Pulmonary artery endothelial cell (primary cell): ENCODE data around the gene LGI1. TPM values are rescaled to one million over a fixed set of nuclear protein-coding genes. Genes with fewer than 3 reads are reported as not detected.

Experiments used
- DNase-seq: peaks from one replicate; pipeline ENCODE4 v3.0.0-alpha.2; 2011; ENCODE audit warnings: low read depth, low spot score
- total RNA-seq: library from RNA; depleted of rRNA; stranded (reverse); fragments of >200 nt; gene quantifications from 2 replicates; pipeline ENCODE4 v1.2.3, GENCODE V29; 2014

The LGI1 gene
- total RNA-seq: not detected in 2 replicates

DNA sequence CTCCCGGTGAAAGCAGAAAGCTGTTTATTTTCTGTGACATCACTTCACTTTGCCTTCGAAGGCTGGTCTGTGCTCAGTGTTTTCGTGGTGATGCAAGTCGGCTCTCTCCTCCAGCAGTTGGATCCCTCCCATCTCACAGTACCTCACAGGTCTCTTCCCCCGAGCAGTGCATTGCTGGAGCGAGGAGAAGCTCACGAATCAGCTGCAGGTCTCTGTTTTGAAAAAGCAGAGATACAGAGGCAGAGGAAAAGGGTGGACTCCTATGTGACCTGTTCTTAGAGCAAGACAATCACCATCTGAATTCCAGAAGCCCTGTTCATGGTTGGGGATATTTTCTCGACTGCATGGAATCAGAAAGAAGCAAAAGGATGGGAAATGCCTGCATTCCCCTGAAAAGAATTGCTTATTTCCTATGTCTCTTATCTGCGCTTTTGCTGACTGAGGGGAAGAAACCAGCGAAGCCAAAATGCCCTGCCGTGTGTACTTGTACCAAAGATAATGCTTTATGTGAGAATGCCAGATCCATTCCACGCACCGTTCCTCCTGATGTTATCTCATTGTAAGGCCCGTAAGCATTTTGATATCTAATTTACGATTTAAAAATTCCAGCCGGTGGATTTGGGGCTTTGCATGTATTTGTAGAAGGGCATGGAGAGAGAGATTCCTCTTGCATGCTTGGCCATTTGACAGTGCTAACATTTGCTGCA, at the start of gene LGI1:
TSS of gene LGI1 (plus strand) at position 136 of the 707 bp plus-strand sequence. CDS start at position 345, 209 bp downstream.
- no peak for DNase-seq

- no peak for DNase-seq
Observed at GRCh38 chr10:93710333-93710909, 47.3 kb upstream of the LGI1 start.

- no peak for DNase-seq
Observed at GRCh38 chr10:93711891-93712290, 45.8 kb upstream of the LGI1 start.

- DNase-seq: no peak
Observed at GRCh38 chr10:93712593-93712992, 45.1 kb upstream of the LGI1 start.

DNA sequence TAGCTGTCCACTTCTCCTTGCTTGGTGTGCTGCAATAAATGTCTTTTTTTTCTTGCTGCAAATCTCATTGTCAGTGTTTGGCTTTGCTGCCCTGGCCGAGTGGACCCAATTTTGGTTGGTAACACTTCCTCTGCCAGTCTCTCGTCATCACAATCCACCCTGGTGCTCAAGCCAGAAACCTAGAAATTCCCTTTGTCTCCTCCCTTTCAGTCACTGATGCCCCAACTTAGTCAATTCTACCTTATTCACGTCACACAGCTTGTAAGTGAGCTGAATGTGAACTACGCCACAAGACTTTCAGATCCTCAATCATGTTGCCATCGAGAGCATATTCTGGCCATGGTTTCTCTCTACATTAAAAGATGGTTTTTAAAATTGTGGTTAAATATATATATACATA, 42.4 kb upstream of the LGI1 start:
- DNase-seq: no peak

DNA sequence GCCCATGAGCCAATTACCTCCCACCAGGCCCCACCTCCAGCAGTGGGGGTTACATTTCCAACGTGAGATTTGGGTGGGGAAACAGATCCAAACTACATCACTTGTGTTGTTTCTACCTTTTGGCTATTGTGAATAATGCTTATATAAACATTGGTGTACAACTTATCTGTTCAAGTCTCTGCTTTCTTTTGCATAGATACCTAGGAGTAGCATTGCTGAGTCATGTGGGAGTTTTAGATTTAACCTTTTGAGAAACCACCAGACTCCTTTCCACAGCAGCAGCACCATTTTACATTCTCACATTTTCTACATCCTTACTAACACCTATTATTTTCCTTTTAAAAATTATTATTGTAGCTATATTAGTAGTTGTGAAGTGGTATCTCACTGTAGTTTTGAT, 41.0 kb upstream of the LGI1 start:
- DNase-seq: no peak

DNA sequence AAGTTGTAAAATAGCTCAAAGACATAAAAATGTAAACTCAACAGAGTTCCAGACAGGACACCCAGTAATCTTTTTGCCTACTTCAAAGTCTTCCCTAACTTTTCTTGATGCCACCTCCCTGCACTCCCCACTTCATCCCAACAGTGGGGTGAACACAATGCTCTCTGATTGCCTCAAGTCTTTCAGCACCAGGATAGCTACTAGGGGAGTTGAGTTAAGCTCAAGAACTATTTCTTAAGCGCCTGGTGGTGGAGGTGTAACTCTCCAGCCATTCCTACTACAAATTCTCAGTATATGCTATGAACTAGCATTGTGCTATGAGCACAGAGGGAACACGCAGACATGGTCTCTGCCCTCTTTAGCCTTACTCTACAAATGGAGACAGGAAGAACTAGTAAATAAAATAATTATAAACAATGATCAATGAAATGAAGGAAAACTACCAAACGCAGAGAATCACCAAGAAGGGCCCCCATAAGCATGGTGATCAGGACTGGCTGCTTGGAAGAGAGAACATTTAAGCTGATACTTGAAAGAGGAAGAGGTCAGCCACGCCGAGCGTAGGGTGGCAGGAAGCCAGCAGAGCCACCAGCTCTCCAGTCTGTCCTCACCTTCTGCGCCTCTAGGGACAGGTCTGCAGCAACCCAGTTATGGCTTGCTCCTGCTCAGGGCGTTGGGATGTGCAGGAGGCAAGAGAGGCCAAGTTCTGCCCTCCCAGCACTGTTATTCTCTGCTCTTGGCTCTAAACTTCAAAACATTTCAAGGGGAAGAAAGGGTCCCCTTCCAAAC, 38.6 kb upstream of the LGI1 start:
- DNase-seq: no peak

GRCh38 chr10:93719901-93720300, 37.8 kb upstream of the LGI1 start:
- DNase-seq: no peak

GRCh38 chr10:93722550-93722949, 35.2 kb upstream of the LGI1 start:
- DNase-seq: no peak

- DNase-seq: no peak
Observed at GRCh38 chr10:93723153-93723552, 34.6 kb upstream of the LGI1 start.

DNA sequence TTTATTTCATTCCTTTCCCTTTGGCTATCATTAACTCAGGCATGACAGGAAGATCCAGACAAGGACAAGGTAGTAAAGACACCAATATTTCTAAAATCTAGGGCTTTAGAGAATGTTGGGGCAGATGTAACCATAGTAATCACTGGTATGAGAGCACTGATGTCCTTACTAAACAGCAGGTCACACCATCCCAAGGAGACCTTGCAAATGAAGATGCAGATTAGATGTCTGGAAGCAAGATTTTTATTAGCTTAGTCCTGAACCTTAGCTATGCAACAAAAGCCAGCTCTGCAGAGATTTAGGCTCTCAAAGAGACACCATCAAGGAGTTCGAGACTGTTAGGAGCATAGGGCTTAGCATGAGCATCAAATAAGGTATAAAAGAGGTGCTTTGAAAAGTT, 31.7 kb upstream of the LGI1 start:
- no peak for DNase-seq

DNA sequence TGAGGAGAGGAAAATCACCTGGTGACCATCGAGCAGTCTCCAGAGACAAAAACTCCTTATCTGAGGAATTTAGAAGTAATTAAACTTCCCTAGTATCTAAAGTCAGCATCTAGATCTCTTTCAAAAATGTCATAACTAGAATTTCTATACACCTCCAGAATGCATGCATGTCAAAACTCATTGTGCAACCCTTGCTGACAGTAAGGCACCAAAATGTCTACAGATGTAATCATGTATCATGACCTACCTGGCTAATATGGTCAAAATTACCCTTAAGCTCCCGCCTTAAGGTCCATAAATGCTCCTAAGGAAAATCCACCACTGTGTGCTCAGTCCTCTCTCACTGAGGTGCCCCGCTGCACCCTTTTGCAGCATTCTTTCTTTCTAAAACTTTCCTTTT, 16.4 kb upstream of the LGI1 start:
- DNase-seq: no peak

DNA sequence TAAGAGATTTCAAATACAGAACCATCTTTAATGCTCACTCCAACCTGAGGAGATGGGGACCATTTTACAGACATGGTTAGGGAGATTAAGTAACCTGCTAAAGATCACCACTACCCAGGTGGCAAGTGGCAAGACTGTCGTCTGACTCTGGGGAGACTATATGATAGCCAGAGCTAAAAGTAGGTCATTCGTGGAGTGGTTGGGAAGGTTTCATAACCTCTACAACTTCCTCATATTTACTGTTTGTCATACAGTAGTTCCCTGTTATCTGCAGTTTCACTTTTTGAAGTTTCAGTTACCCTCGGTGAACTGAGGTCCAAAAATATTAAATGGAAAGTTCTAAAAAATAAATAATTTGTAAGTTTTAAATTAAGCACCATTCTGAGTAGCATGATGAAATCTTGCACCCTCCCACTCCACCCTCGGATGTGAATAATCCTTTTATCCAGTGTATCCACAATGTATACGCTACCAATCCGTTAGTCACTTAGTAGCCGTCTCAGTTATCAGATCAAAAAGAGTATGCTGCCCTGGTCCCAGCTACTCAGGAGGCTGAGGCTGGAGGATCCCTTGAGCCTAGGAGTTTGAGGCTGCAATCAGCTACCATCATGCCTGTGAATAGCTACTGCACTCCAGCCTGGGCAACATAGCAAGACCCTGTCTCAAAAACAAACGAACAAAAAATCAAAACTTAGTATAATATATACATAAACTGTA, 14.9 kb upstream of the LGI1 start:
- DNase-seq: no peak

- DNase-seq: no peak
Observed at GRCh38 chr10:93745408-93746065, 12.2 kb upstream of the LGI1 start.

DNA sequence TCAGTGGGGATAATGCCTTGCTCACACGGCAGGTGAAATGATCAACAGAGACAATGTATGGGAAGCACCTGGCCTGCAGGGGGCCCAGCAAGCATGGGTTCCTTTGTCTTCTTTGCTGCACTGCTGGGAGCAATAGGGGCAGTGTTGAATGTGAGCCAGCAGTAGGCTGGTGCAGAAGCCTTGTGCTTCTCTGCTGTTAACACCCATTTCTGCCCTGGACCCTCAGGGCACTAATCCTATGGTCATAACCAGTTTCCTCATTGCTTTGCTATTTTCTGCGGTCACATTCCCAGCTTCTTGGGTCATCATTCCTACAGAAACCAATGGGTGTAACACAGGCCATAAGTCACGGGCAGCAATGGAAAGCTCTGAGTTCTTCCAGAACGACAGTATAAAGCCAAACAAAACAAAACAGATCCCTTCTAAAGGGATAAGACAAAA, 10.9 kb upstream of the LGI1 start:
- no peak for DNase-seq

GRCh38 chr10:93749218-93749799, 8.4 kb upstream of the LGI1 start:
- DNase-seq: no peak

DNA sequence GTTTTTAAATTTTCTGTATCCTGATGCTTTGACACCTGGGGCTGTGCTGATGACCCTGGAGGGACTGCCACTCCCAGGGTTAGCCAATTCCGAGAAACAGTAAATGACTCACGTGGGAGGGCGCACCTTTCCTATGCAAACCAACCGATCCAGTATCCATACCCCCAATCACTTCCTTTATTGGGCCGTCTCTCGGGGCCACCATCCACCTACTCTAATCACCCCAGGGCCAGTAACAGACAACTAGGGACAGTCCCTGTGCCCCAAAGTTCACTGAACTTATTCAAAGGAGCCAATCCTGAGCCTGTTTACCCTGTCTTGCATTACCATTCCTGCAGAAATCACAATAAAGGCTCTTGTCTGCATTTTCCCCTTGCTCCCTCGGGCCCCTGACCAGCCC, 6.6 kb upstream of the LGI1 start:
- DNase-seq: no peak

GRCh38 chr10:93751832-93752231, 5.9 kb upstream of the LGI1 start:
- no peak for DNase-seq

GRCh38 chr10:93752761-93753160, 5.0 kb upstream of the LGI1 start:
- no peak for DNase-seq

DNA sequence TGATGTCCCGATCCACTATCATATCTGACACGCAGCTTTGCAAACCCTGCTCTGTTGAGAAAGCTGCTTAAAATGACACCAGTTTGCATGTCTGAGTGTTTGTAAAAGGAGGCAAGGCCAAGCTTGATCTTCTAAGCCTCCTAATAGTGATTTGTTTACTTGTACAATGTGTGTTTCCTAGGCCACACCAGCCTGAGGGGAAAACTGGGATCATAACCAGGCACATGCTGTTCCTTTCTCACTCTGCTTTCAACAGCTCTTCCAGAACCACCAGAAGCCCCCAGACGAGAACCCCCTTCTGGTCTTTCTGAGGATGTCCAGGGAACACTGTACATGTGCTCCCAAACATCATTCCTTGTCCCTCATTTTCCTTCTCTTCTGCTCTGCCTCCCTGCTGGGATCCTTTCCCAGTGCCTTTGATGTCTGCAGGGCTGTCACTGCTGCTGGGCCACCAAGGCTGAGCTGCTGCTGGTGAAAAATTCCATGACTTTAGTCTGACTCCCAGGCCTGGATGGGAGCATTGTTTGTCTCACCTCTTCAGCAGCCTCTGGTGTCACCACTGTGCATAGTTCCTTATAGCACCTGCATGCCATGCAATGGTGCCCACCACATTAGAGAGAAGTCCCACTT, 4.0 kb upstream of the LGI1 start:
- no peak for DNase-seq

DNA sequence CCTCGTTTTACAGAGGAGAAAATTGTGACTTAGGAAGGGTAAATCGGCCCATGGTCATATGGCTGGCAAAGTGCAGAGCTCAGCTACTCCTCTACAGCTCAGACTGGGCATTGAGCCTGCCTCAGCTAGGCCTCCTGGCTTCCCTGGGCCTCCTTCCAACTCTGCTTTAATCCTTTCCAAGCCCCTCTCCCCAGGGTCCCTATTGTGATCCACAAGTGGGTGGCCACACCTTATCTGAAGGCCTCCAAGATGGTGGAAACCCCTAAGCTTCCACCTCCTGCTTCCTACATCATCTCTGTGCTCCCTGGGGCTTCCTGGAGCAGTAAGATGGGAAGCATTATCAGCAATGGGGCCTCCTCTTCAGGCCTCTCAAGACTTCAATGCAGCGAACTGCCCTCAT, 3.0 kb upstream of the LGI1 start:
- no peak for DNase-seq
